ENCODE data around the gene HECTD4. TPM values are rescaled to one million over a fixed set of nuclear protein-coding genes. Genes with fewer than 3 reads are reported as not detected.
A peak's percentile ranks its signal among the peaks of the same experiment; 100 is the strongest.

HECTD4 gene
- total RNA-seq, 1 donor from 2014 or later: 98.8 TPM

DNA sequence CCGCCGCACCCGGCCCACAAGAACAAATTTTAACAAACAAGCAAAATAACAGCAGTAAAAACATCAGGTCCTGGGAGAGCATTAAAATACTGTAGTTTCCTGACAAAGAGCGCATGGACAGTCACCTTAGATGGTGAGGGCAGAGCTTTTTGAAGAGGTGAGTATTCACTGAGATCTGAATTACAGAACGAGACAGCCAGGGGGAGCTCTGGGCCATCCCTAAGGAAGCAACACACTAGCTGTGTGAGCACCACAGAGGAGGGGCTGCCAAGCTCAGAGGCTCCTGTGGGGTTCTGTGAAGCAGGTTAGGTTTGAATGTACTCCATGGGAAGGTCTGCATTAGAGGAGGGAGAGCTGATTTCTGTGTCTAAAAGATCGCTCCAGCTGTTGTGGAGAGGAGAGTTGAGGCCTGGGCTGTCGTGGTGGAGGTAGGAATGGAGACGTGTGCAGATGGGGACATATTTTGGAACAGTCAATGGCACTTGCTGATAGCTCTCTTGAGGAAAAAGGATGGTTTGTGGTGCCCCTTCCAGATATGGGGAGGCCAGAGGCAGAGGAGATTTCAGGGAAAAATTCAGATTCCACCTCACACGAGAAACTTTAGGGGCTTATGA lies 184.0 kb downstream of the HECTD4 start:
- Mint-ChIP-seq H3K4me1 (no peaks in the 10 kb centered on the region), H3K36me3 (ENCODE audit: low read depth) (peaks cover 69% of the 10 kb centered on the region), H3K27ac (no peak overlapping the region), H3K27me3 (no peaks in the 10 kb centered on the region), H3K9me3 (no peaks in the 10 kb centered on the region), H3K4me3 (no peak overlapping the region)
- POLR2A ChIA-PET: interaction anchor here (0.6 to 1.3 kb wide), 3 partner anchors 189 to 931 kb away, joined by 3 to 10 read pairs (median 6); no protein-coding TSS in a partner anchor
- TF ChIP-seq, protein P1, sequence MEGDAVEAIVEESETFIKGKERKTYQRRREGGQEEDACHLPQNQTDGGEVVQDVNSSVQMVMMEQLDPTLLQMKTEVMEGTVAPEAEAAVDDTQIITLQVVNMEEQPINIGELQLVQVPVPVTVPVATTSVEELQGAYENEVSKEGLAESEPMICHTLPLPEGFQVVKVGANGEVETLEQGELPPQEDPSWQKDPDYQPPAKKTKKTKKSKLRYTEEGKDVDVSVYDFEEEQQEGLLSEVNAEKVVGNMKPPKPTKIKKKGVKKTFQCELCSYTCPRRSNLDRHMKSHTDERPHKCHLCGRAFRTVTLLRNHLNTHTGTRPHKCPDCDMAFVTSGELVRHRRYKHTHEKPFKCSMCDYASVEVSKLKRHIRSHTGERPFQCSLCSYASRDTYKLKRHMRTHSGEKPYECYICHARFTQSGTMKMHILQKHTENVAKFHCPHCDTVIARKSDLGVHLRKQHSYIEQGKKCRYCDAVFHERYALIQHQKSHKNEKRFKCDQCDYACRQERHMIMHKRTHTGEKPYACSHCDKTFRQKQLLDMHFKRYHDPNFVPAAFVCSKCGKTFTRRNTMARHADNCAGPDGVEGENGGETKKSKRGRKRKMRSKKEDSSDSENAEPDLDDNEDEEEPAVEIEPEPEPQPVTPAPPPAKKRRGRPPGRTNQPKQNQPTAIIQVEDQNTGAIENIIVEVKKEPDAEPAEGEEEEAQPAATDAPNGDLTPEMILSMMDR (IDR thresholded peaks at IDR 0.05): no peak
- intact Hi-C loops (cut with micrococcal nuclease): loop anchor here (1.0 kb wide), 2 partner anchors 189 to 213 kb away; no protein-coding TSS in a partner anchor
- CTCF ChIA-PET: interaction anchor here (0.7 to 5.6 kb wide), 14 partner anchors 10 to 213 kb away, joined by 3 to 99 read pairs (median 4); no protein-coding TSS in a partner anchor
- ATAC-seq (ENCODE audit: low read depth): peak; percentile 84
- DNase-seq: peak; percentile 24

DNA sequence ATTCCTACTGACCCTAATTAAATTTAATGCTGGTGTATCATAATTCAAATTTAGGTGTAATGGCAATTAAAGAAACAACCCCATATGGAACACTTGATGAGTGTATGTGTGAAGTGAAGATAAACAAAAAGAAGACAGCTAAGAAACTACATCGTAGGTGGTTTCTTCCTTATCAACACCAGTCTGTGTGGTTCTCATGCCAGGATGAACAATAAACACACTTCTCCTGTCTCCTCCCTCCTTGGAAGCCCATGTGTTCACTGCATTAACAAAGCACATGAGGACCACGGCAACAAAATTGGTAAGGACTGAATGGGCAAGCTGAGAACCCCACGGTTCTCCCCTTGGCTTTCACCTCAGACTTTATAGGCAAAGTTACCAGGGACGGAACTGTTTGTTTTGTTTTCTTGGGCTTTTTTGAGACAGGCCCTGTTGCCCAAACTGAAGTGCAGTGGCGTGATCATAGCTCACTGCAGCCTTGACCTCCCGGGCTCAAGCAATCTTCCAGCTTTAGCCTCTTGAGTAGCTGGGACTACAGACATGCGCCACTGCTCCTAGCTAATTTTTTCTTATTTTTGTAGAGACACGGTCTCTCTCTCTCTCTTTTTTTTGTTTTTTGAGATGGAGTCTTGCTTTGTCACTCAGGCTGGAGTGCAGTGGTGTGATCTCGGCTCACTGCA lies 185.9 kb downstream of the HECTD4 start:
- peaks cover 76% of the 10 kb centered on the region for H3K36me3 Mint-ChIP-seq (ENCODE audit: low read depth)
- no peak overlapping the region for H3K27ac Mint-ChIP-seq
- H3K4me1 Mint-ChIP-seq: no peaks in the 10 kb centered on the region
- no peaks in the 10 kb centered on the region for H3K27me3 Mint-ChIP-seq
- POLR2A ChIA-PET: no interaction called here
- CTCF ChIA-PET: interaction anchor here (1.2 to 5.6 kb wide), 2 partner anchors 192 to 196 kb away, joined by 4 to 99 read pairs; no protein-coding TSS in a partner anchor
- TF ChIP-seq, protein P1 (IDR thresholded peaks at IDR 0.05): no peak
- ATAC-seq (ENCODE audit: low read depth): no peak
- intact Hi-C loops (cut with micrococcal nuclease): no loop called here
- no peak overlapping the region for H3K4me3 Mint-ChIP-seq
- no peak for DNase-seq
- no peaks in the 10 kb centered on the region for H3K9me3 Mint-ChIP-seq

DNA sequence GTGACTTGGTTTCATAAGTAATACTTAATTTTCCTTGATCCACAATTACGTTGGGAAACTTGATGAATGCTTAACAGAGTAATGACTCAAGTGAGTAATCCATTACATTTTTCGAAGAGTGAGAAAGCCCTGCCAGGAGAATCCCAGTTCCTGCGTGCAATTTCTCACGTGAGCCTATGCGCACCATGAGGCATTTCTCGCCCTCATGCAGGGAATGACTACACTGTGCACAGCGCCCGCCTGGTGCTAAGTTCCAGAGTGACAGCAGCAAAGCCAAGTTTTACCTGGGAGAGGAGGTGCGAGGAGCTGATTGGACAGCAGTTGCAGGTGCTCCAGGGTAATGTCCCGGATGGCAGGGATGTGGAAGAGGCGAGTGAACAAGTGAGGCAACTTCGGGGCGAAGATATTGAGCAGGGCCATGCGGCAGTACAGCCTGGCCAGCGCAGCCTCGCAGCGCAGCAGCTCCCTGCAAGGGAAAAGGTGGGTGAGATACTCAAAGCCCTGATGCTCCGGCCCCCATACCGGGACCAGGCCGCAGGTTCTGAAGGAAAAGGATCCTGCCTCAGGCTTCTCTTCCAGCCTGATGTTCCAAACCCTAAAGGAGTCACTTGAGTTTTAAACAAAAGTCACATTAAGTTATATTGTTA lies 187.5 kb downstream of the HECTD4 start:
- Mint-ChIP-seq H3K9me3 (no peaks in the 10 kb centered on the region), H3K4me1 (no peaks in the 10 kb centered on the region), H3K36me3 (ENCODE audit: low read depth) (peaks cover 83% of the 10 kb centered on the region), H3K4me3 (no peak overlapping the region), H3K27me3 (no peaks in the 10 kb centered on the region), H3K27ac (no peak overlapping the region)
- DNase-seq (no peak), ATAC-seq (ENCODE audit: low read depth) (no peak)
- ChIA-PET POLR2A (no interaction called here), CTCF (interaction anchor here (0.6 kb wide), 1 partner anchor 44 kb away, joined by 3 read pairs; no protein-coding TSS in a partner anchor)
- intact Hi-C loops (cut with micrococcal nuclease): no loop called here
- TF ChIP-seq, protein P1 (IDR thresholded peaks at IDR 0.05): no peak

DNA sequence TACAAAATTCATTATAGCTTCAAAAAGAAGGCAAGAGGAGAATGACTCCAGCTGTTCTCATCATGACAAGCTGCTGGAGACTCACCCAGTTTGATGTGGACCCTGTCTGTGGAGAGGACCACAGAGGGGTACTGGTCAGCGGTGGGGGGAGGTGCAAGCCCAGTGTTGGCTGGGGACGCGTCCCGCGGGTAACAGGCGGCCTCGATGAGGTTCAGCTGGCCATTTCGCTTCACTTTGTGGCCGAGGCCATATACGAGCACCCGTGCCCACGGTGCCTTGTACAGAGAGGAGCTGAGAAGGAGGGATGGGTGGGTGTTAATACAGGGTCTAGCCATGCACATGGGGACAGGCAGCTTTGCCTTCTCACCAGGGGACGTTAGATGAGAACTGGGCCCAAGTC lies 189.8 kb downstream of the HECTD4 start:
- ATAC-seq (ENCODE audit: low read depth) (no peak), DNase-seq (no peak)
- Mint-ChIP-seq H3K36me3 (ENCODE audit: low read depth) (peaks cover 78% of the 10 kb centered on the region), H3K9me3 (no peaks in the 10 kb centered on the region), H3K27ac (no peak overlapping the region), H3K27me3 (no peaks in the 10 kb centered on the region), H3K4me1 (no peaks in the 10 kb centered on the region), H3K4me3 (no peak overlapping the region)
- POLR2A ChIA-PET: interaction anchor here (0.6 kb wide), 1 partner anchor 327 kb away, joined by 4 read pairs; no protein-coding TSS in a partner anchor
- TF ChIP-seq, protein P1 (IDR thresholded peaks at IDR 0.05): no peak
- CTCF ChIA-PET: interaction anchor here (1.8 kb wide), 1 partner anchor 194 kb away, joined by 12 read pairs; no protein-coding TSS in a partner anchor
- intact Hi-C loops (cut with micrococcal nuclease): no loop called here

Data from activated B cell treated with CpG ODN at 0.5 μM for 24 hours (primary cell).